Neural cell (in vitro differentiated cells): ENCODE results near the gene NAGS. TPM values are rescaled to one million over a fixed set of nuclear protein-coding genes. Genes with fewer than 3 reads are reported as not detected.

Source experiments
- H2AFZ ChIP-seq: fragments of 200-600, 300-800 bp; sonication (generic), shearing (Covaris generic); 2 replicates; pipeline ENCODE4 v1.6.0; 2014; ENCODE audit warnings: low read depth, mild to moderate bottlenecking, antibody characterized with exemption, low read length, moderate library complexity
- H3F3A ChIP-seq: fragments of 200-600 bp; shearing (Covaris generic); 2 replicates; pipeline ENCODE4 v1.6.1; 2016; ENCODE audit warnings: mild to moderate bottlenecking, moderate library complexity, mixed read lengths, antibody characterized with exemption, low read length; ENCODE audit not compliant: insufficient read depth, poor library complexity, severe bottlenecking
- H3K27ac ChIP-seq: fragments of 200-600, 300-800 bp; sonication (generic), shearing (Covaris generic); 2 replicates; pipeline ENCODE4 v1.5.1; 2014; ENCODE audit warnings: mild to moderate bottlenecking, low read length, moderate library complexity
- H3K27me3 ChIP-seq: fragments of 300-800, 200-600 bp; sonication (generic), shearing (Covaris generic); 2 replicates; pipeline ENCODE4 v1.6.0; 2014; ENCODE audit warnings: mild to moderate bottlenecking, low read depth, low read length, moderate library complexity; ENCODE audit not compliant: insufficient read depth
- H3K36me3 ChIP-seq: fragments of 300-800, 200-600 bp; sonication (generic), shearing (Covaris generic); 2 replicates; pipeline ENCODE4 v1.5.1; 2014; ENCODE audit warnings: mild to moderate bottlenecking, antibody characterized with exemption, low read length, moderate library complexity; ENCODE audit not compliant: insufficient read depth
- H3K4me2 ChIP-seq: fragments of 300-800, 200-600 bp; sonication (generic), shearing (Covaris generic); 2 replicates; pipeline ENCODE4 v1.6.0; 2014; ENCODE audit warnings: mild to moderate bottlenecking, low read length
- H3K4me3 ChIP-seq: fragments of 300-800, 200-600 bp; sonication (generic), shearing (Covaris generic); 2 replicates; pipeline ENCODE4 v1.5.1; 2014; ENCODE audit warnings: mild to moderate bottlenecking, low read length, moderate library complexity
- H3K79me2 ChIP-seq: fragments of 200-600 bp; shearing (Covaris generic); replicated peaks from 2 replicates; pipeline ENCODE4 v1.6.0; 2014; ENCODE audit warnings: mild to moderate bottlenecking, low read length, moderate library complexity; ENCODE audit not compliant: insufficient read depth
- H3K9ac ChIP-seq: fragments of 300-800, 200-600 bp; sonication (generic), shearing (Covaris generic); 2 replicates; pipeline ENCODE4 v1.6.1; 2016; ENCODE audit warnings: mild to moderate bottlenecking, low read length, mixed read lengths
- H3K9me2 ChIP-seq: fragments of 200-600 bp; shearing (Covaris generic); 2 replicates; pipeline ENCODE4 v1.6.1; 2016; ENCODE audit warnings: mild to moderate bottlenecking, low read length, mixed read lengths; ENCODE audit not compliant: insufficient read depth
- H3K9me3 ChIP-seq: fragments of 200-600, 300-800 bp; sonication (generic), shearing (Covaris generic); 2 replicates; pipeline ENCODE4 v1.6.1; 2016; ENCODE audit warnings: mild to moderate bottlenecking, mixed run types, low read length, moderate library complexity, mixed read lengths
- H4K20me1 ChIP-seq: fragments of 200-600 bp; shearing (Covaris generic); 2 replicates; pipeline ENCODE4 v1.6.1; 2016; ENCODE audit warnings: mild to moderate bottlenecking, mixed run types; ENCODE audit not compliant: insufficient read depth
- CTCF ChIP-seq: fragments of 450-650 bp; IDR thresholded peaks from 2 replicates; pipeline ENCODE4 v1.5.1; 2014; ENCODE audit warnings: antibody characterized with exemption, mild to moderate bottlenecking, moderate library complexity; ENCODE audit not compliant: poor library complexity, severe bottlenecking
- EP300 ChIP-seq: fragments of 450-650 bp; conservative IDR thresholded peaks from 2 replicates; pipeline ENCODE4 v1.6.1; 2014; ENCODE audit warnings: antibody characterized with exemption, mild to moderate bottlenecking, moderate library complexity; ENCODE audit not compliant: poor library complexity, severe bottlenecking
- EZH2 ChIP-seq: fragments of 200-600, 300-800 bp; shearing (Covaris generic), sonication (generic); IDR thresholded peaks from 2 replicates; pipeline ENCODE4 v1.6.1; 2014; ENCODE audit warnings: antibody characterized with exemption, low read length, borderline replicate concordance, mild to moderate bottlenecking; ENCODE audit not compliant: insufficient read depth, poor library complexity, severe bottlenecking
- MXI1 ChIP-seq: fragments of 450-650 bp; conservative IDR thresholded peaks from 2 replicates; pipeline ENCODE4 v1.6.1; 2014; ENCODE audit warnings: antibody characterized with exemption, mild to moderate bottlenecking; ENCODE audit not compliant: poor library complexity, severe bottlenecking
- POLR2AphosphoS5 ChIP-seq: IDR thresholded peaks from 2 replicates; pipeline ENCODE4 v1.6.1; 2012
- RAD21 ChIP-seq: fragments of 450-650 bp; conservative IDR thresholded peaks from 2 replicates; pipeline ENCODE4 v1.6.1; 2014; ENCODE audit warnings: antibody characterized with exemption, mild to moderate bottlenecking, moderate library complexity
- REST ChIP-seq: IDR thresholded peaks from 2 replicates; pipeline ENCODE4 v1.6.1; 2012; ENCODE audit warnings: borderline replicate concordance
- SMC3 ChIP-seq: fragments of 450-650 bp; conservative IDR thresholded peaks from 2 replicates; pipeline ENCODE4 v1.6.1; 2014; ENCODE audit warnings: antibody characterized with exemption, mild to moderate bottlenecking, moderate library complexity; ENCODE audit not compliant: poor library complexity
- TAF1 ChIP-seq: IDR thresholded peaks from 2 replicates; pipeline ENCODE4 v1.6.1; 2012; ENCODE audit warnings: low read depth
- polyA plus RNA-seq: library from polyadenylated mRNA; depleted of rRNA; stranded (reverse); fragments of >200 nt; gene quantifications from 2 replicates; pipeline ENCODE4 v1.2.3, GENCODE V29; 2014

NAGS gene
- polyA plus RNA-seq, 1 donor from 2014 or later, result not detected

- H3K9me3 ChIP-seq, result no peaks in the 10 kb centered on the region
- no peaks in the 10 kb centered on the region for H3K36me3 ChIP-seq
- H3F3A ChIP-seq, result no peaks in the 10 kb centered on the region
- H3K27me3 ChIP-seq, result no peaks in the 10 kb centered on the region
- no peak for TF ChIP-seq MXI1
- TF ChIP-seq CTCF, result no peak
- no peak overlapping the region for H3K4me2 ChIP-seq
- H3K79me2 ChIP-seq, result no peaks in the 10 kb centered on the region
- no peak overlapping the region for H3K9ac ChIP-seq
- no peak overlapping the region for H3K27ac ChIP-seq
- H3K9me2 ChIP-seq, result no peaks in the 10 kb centered on the region
- no peak overlapping the region for H3K4me3 ChIP-seq
- H4K20me1 ChIP-seq, result no peaks in the 10 kb centered on the region
- H2AFZ ChIP-seq, result no peak overlapping the region
These were observed 19.8 kb downstream of the NAGS start for GRCh38 chr17:44024271-44024663.

- Histone ChIP-seq H3K79me2 (no peaks in the 10 kb centered on the region), H3K27ac (no peak overlapping the region), H3K4me3 (no peak overlapping the region), H3K4me2 (no peak overlapping the region), H3K9me2 (no peaks in the 10 kb centered on the region), H4K20me1 (no peaks in the 10 kb centered on the region), H3K9ac (no peak overlapping the region), H3K27me3 (no peaks in the 10 kb centered on the region), H3F3A (no peaks in the 10 kb centered on the region), H3K9me3 (no peaks in the 10 kb centered on the region), H2AFZ (no peak overlapping the region), H3K36me3 (no peaks in the 10 kb centered on the region)
- no peak for TF ChIP-seq EZH2
These were observed 20.4 kb downstream of the NAGS start for GRCh38 chr17:44024853-44025252.

GRCh38 chr17:44029736-44030135 lies 25.3 kb downstream of the NAGS start:
- H3K27me3 ChIP-seq, result no peaks in the 10 kb centered on the region
- no peaks in the 10 kb centered on the region for H3K9me3 ChIP-seq
- no peak overlapping the region for H3K27ac ChIP-seq
- no peaks in the 10 kb centered on the region for H3K79me2 ChIP-seq
- H3K9ac ChIP-seq, result no peak overlapping the region
- H3K9me2 ChIP-seq, result no peaks in the 10 kb centered on the region
- no peak overlapping the region for H2AFZ ChIP-seq
- no peaks in the 10 kb centered on the region for H3K36me3 ChIP-seq
- H3K4me2 ChIP-seq, result no peak overlapping the region
- H3F3A ChIP-seq, result no peaks in the 10 kb centered on the region
- no peaks in the 10 kb centered on the region for H4K20me1 ChIP-seq
- no peak overlapping the region for H3K4me3 ChIP-seq
- TF ChIP-seq EZH2 (no peak), EP300 (no peak), MXI1 (no peak), RAD21 (no peak), POLR2AphosphoS5 (no peak), TAF1 (no peak), CTCF (no peak), SMC3 (no peak), REST (no peak)
